ENCODE measurements around the gene ELAVL4.

The ELAVL4 gene

GRCh38 chr1:50129201-50129600 is 20.5 kb downstream of the ELAVL4 start:
- H3K14ac ChIP-seq (ENCODE audit: low read length): no peak overlapping the region
- no peak overlapping the region for H4K12ac ChIP-seq (ENCODE audit: low read depth, low read length)
- no peaks in the 10 kb centered on the region for H3K4me1 ChIP-seq (ENCODE audit: control insufficient read depth in 1 of 2, insufficient read depth in 2 of 2, low read length in 2 of 2)
- no peak overlapping the region for H4K91ac ChIP-seq (ENCODE audit: low read depth, low read length)
- no peak overlapping the region for H2BK120ac ChIP-seq (ENCODE audit: insufficient read depth, low read length, poor library complexity)
- H3K27me3 ChIP-seq (ENCODE audit: insufficient read depth, low read length): no peaks in the 10 kb centered on the region
- no peak overlapping the region for H3K9ac ChIP-seq (ENCODE audit: low read length)
- WGBS (ENCODE audit: extremely low coverage, insufficient coverage, insufficient read length): no CpG with 5 or more reads among the region's 1 CpG
- H3K9me3 ChIP-seq (ENCODE audit: insufficient read depth, low read depth, low read length): no peaks in the 10 kb centered on the region
- H2BK5ac ChIP-seq (ENCODE audit: low read depth, low read length, poor library complexity): no peak overlapping the region
- no peak overlapping the region for H3K27ac ChIP-seq (ENCODE audit: low read depth, low read length)
- DNase-seq: no peak
- H3K79me2 ChIP-seq (ENCODE audit: control insufficient read depth, insufficient read depth, low read length, poor library complexity): no peaks in the 10 kb centered on the region
- H2AFZ ChIP-seq (ENCODE audit: insufficient read depth, low read length, poor library complexity): no peak overlapping the region
- H3K4me2 ChIP-seq (ENCODE audit: low read length): no peak overlapping the region
- no peak overlapping the region for H3K23ac ChIP-seq (ENCODE audit: low read length)
- no peak overlapping the region for H3K4me3 ChIP-seq (ENCODE audit: low read depth, low read length)
- H3K79me1 ChIP-seq (ENCODE audit: low read length): no peaks in the 10 kb centered on the region
- H3K4ac ChIP-seq (ENCODE audit: low read depth, low read length): no peak overlapping the region
- no peak overlapping the region for H2AK5ac ChIP-seq (ENCODE audit: low read length)
- H4K8ac ChIP-seq (ENCODE audit: low read depth, low read length): no peak overlapping the region
- H3K18ac ChIP-seq (ENCODE audit: low read length): no peak overlapping the region
- H3K36me3 ChIP-seq (ENCODE audit: control insufficient read depth in 1 of 2, insufficient read depth in 2 of 2, low read length in 2 of 2): no peaks in the 10 kb centered on the region
- no peak overlapping the region for H2BK12ac ChIP-seq (ENCODE audit: low read length)

DNA sequence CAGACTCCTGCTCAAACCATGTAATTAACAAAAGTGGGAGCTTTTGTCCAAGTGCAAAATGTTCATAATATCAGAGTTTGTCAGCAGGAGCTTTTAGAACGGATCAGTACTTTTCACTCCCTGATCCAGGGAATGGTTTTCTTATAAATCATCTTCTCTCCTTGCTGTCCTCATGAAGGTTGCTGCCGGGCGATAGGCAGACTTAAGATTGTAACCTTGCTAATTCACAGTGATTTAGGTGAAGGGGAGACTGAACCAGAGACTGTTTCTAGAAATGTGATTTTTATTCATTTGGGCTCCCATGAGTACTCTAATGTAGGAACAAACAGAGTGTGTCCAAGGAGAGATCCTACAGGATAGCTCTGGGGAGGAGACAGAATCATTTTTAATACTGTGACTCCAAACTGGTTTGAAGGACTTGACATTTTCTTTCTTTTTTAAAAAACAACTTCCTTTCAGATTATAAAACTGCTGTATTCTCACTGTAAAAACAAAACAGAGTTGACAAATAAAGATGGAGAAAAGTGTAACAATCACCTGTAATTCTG is 23.7 kb downstream of the ELAVL4 start:
- WGBS (ENCODE audit: extremely low coverage, insufficient coverage, insufficient read length): no CpG with 5 or more reads among the region's 3 CpGs
- Histone ChIP-seq H3K79me1 (ENCODE audit: low read length) (no peaks in the 10 kb centered on the region), H3K18ac (ENCODE audit: low read length) (no peak overlapping the region)

GRCh38 chr1:50135716-50136115 is 27.0 kb downstream of the ELAVL4 start:
- no peak overlapping the region for H3K18ac ChIP-seq (ENCODE audit: low read length)
- H2AFZ ChIP-seq (ENCODE audit: insufficient read depth, low read length, poor library complexity): no peak overlapping the region
- no peaks in the 10 kb centered on the region for H3K27me3 ChIP-seq (ENCODE audit: insufficient read depth, low read length)
- H3K79me1 ChIP-seq (ENCODE audit: low read length): no peaks in the 10 kb centered on the region
- whole genome bisulfite sequencing (ENCODE audit: extremely low coverage, insufficient coverage, insufficient read length): no CpG with 5 or more reads among the region's 2 CpGs
- no peak overlapping the region for H3K27ac ChIP-seq (ENCODE audit: low read depth, low read length)
- H3K4ac ChIP-seq (ENCODE audit: low read depth, low read length): no peak overlapping the region
- no peak for DNase-seq
- H3K23ac ChIP-seq (ENCODE audit: low read length): no peak overlapping the region
- H3K14ac ChIP-seq (ENCODE audit: low read length): no peak overlapping the region
- H2BK12ac ChIP-seq (ENCODE audit: low read length): no peak overlapping the region
- no peak overlapping the region for H3K4me2 ChIP-seq (ENCODE audit: low read length)
- no peaks in the 10 kb centered on the region for H3K9me3 ChIP-seq (ENCODE audit: insufficient read depth, low read depth, low read length)
- H2BK120ac ChIP-seq (ENCODE audit: insufficient read depth, low read length, poor library complexity): no peak overlapping the region
- no peaks in the 10 kb centered on the region for H3K79me2 ChIP-seq (ENCODE audit: control insufficient read depth, insufficient read depth, low read length, poor library complexity)
- no peak overlapping the region for H4K91ac ChIP-seq (ENCODE audit: low read depth, low read length)
- H4K12ac ChIP-seq (ENCODE audit: low read depth, low read length): no peak overlapping the region
- no peak overlapping the region for H3K9ac ChIP-seq (ENCODE audit: low read length)
- no peak overlapping the region for H2BK5ac ChIP-seq (ENCODE audit: low read depth, low read length, poor library complexity)
- no peak overlapping the region for H2AK5ac ChIP-seq (ENCODE audit: low read length)
- H4K8ac ChIP-seq (ENCODE audit: low read depth, low read length): no peak overlapping the region
- no peaks in the 10 kb centered on the region for H3K4me1 ChIP-seq (ENCODE audit: control insufficient read depth in 1 of 2, insufficient read depth in 2 of 2, low read length in 2 of 2)
- no peaks in the 10 kb centered on the region for H3K36me3 ChIP-seq (ENCODE audit: control insufficient read depth in 1 of 2, insufficient read depth in 2 of 2, low read length in 2 of 2)
- no peak overlapping the region for H3K4me3 ChIP-seq (ENCODE audit: low read depth, low read length)

More for the DNA sequence above, 23.7 kb downstream of the ELAVL4 start:
- H3K36me3 ChIP-seq (ENCODE audit: control insufficient read depth in 1 of 2, insufficient read depth in 2 of 2, low read length in 2 of 2): no peaks in the 10 kb centered on the region
- H3K14ac ChIP-seq (ENCODE audit: low read length): no peak overlapping the region
- no peak overlapping the region for H2BK12ac ChIP-seq (ENCODE audit: low read length)
- H3K9me3 ChIP-seq (ENCODE audit: insufficient read depth, low read depth, low read length): no peaks in the 10 kb centered on the region
- no peak overlapping the region for H3K23ac ChIP-seq (ENCODE audit: low read length)
- no peak overlapping the region for H2AFZ ChIP-seq (ENCODE audit: insufficient read depth, low read length, poor library complexity)
- no peak overlapping the region for H3K27ac ChIP-seq (ENCODE audit: low read depth, low read length)
- no peaks in the 10 kb centered on the region for H3K27me3 ChIP-seq (ENCODE audit: insufficient read depth, low read length)
- no peak overlapping the region for H2BK120ac ChIP-seq (ENCODE audit: insufficient read depth, low read length, poor library complexity)
- no peaks in the 10 kb centered on the region for H3K79me2 ChIP-seq (ENCODE audit: control insufficient read depth, insufficient read depth, low read length, poor library complexity)
- H3K4me2 ChIP-seq (ENCODE audit: low read length): no peak overlapping the region
- H3K4ac ChIP-seq (ENCODE audit: low read depth, low read length): no peak overlapping the region
- H2AK5ac ChIP-seq (ENCODE audit: low read length): no peak overlapping the region
- H4K8ac ChIP-seq (ENCODE audit: low read depth, low read length): no peak overlapping the region
- H3K4me1 ChIP-seq (ENCODE audit: control insufficient read depth in 1 of 2, insufficient read depth in 2 of 2, low read length in 2 of 2): no peaks in the 10 kb centered on the region
- no peak overlapping the region for H3K9ac ChIP-seq (ENCODE audit: low read length)
- H4K91ac ChIP-seq (ENCODE audit: low read depth, low read length): no peak overlapping the region
- H4K12ac ChIP-seq (ENCODE audit: low read depth, low read length): no peak overlapping the region
- no peak overlapping the region for H3K4me3 ChIP-seq (ENCODE audit: low read depth, low read length)
- no peak overlapping the region for H2BK5ac ChIP-seq (ENCODE audit: low read depth, low read length, poor library complexity)
- DNase-seq: no peak

DNA sequence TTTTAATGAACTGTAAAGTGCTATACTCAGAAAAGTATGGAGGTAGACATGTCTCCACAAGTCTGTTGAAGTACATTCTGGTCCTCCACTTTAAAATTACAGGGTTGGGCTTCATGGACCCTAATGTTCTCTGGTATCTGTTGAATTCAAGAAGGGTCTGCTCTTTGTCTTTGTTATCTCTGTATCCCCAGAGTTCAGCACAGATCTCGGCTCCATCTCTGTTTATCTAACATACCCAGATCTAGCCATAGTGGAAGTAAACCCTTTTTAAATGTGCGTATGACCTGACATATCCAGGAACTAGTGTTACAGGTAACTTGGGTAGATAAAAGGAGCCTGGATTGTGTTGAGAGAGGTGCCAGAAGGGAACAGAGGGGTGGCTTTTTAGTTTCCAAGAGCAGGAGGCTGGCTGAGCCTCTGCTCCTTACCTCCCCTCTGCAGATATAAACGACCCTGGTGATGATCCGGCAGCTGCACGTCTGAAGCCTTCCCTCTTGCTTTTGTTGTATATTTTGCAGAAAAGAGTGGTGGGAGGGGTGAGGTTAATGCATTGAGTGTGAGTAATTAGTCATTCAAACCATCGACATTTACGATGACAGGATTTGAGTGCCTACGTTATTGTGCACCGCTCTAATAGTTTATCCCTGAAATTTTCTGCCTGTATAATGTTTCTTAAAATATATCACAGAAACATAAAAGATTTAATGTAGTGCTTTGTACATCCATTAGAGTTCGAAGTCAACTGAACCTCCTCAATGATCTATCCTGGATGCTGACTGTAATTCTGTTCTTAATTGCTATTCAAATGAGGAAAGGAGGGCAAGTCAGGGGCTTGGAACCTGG is 30.8 kb downstream of the ELAVL4 start:
- H3K9me3 ChIP-seq (ENCODE audit: insufficient read depth, low read depth, low read length): no peaks in the 10 kb centered on the region
- H3K79me2 ChIP-seq (ENCODE audit: control insufficient read depth, insufficient read depth, low read length, poor library complexity): no peaks in the 10 kb centered on the region
- DNase-seq: no peak
- no peak overlapping the region for H4K8ac ChIP-seq (ENCODE audit: low read depth, low read length)
- H3K79me1 ChIP-seq (ENCODE audit: low read length): no peaks in the 10 kb centered on the region
- H2BK12ac ChIP-seq (ENCODE audit: low read length): no peak overlapping the region
- no CpG with 5 or more reads among the region's 10 CpGs for WGBS (ENCODE audit: extremely low coverage, insufficient coverage, insufficient read length)
- no peak overlapping the region for H2AK5ac ChIP-seq (ENCODE audit: low read length)
- no peak overlapping the region for H3K9ac ChIP-seq (ENCODE audit: low read length)
- H3K27me3 ChIP-seq (ENCODE audit: insufficient read depth, low read length): no peaks in the 10 kb centered on the region
- H3K36me3 ChIP-seq (ENCODE audit: control insufficient read depth in 1 of 2, insufficient read depth in 2 of 2, low read length in 2 of 2): no peaks in the 10 kb centered on the region
- H2AFZ ChIP-seq (ENCODE audit: insufficient read depth, low read length, poor library complexity): no peak overlapping the region
- H3K27ac ChIP-seq (ENCODE audit: low read depth, low read length): no peak overlapping the region
- no peak overlapping the region for H2BK5ac ChIP-seq (ENCODE audit: low read depth, low read length, poor library complexity)
- H3K14ac ChIP-seq (ENCODE audit: low read length): no peak overlapping the region
- no peaks in the 10 kb centered on the region for H3K4me1 ChIP-seq (ENCODE audit: control insufficient read depth in 1 of 2, insufficient read depth in 2 of 2, low read length in 2 of 2)
- peak overlapping the region; percentile 20 for H4K12ac ChIP-seq (ENCODE audit: low read depth, low read length)
- H2BK120ac ChIP-seq (ENCODE audit: insufficient read depth, low read length, poor library complexity): no peak overlapping the region
- H4K91ac ChIP-seq (ENCODE audit: low read depth, low read length): no peak overlapping the region
- no peak overlapping the region for H3K23ac ChIP-seq (ENCODE audit: low read length)
- H3K4me2 ChIP-seq (ENCODE audit: low read length): no peak overlapping the region
- H3K4me3 ChIP-seq (ENCODE audit: low read depth, low read length): no peak overlapping the region
- no peak overlapping the region for H3K4ac ChIP-seq (ENCODE audit: low read depth, low read length)
- H3K18ac ChIP-seq (ENCODE audit: low read length): no peak overlapping the region

Measured in trophoblast cell (in vitro differentiated cells and primary cell).